NCI-H2107 (cell line): ENCODE results near the gene RAB6C.
"Not testable (repeated sequence)": the region's sequence is repeated elsewhere in the genome, so short reads cannot be mapped to it uniquely, and the experiment has no call there.

Experiments used
- DNase-seq: peaks from one replicate; lab custom pipeline; 2025; lab: John Stamatoyannopoulos, UW

The RAB6C gene

GRCh38 chr2:129979629-129980155 is at the start of gene RAB6C:
RAB6C (plus strand) TSS chr2:129979666; CDS start chr2:129980116, 450 bp downstream.
- peak; percentile 7 for DNase-seq

GRCh38 chr2:129930451-129930850 is 49.0 kb upstream of the RAB6C start:
- no peak for DNase-seq

GRCh38 chr2:129933387-129933786 is 46.1 kb upstream of the RAB6C start:
- DNase-seq: not testable (repeated sequence)

GRCh38 chr2:129934044-129934822 is 45.2 kb upstream of the RAB6C start:
- no peak for DNase-seq

GRCh38 chr2:129935118-129935517 is 44.3 kb upstream of the RAB6C start:
- no peak for DNase-seq

GRCh38 chr2:129936334-129936934 is 43.0 kb upstream of the RAB6C start:
- DNase-seq: peak; percentile 6

DNA sequence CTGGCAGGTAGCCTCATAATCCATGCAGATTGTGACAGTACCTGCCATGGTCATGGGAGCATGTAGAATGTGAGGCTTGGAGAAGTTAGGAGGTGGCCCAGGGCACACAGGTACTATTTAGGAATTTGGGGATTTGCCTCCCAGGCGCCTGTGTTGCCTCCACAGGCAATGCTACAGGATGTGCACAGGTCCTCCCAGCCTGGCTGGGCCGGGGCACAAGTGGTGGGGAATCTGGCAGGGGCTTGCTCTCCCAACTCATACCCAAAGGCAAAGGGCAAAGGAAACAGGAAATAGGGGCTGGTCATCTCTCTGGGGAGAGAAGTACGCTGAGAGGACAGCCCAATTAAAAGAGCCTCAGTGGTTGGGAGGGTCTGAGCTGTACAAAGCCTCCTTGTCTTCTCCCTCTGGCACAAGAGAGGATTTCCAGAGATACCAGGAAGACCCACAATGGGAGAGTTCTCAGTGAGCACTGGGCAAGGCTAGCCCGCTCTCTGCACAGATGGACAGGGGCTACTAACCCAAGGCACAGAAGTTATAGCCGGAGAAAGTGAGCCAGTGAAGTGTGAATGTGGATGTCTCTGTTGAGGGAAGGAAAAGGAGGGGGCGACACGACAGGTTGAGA is 40.5 kb upstream of the RAB6C start:
- not testable (repeated sequence) for DNase-seq

DNA sequence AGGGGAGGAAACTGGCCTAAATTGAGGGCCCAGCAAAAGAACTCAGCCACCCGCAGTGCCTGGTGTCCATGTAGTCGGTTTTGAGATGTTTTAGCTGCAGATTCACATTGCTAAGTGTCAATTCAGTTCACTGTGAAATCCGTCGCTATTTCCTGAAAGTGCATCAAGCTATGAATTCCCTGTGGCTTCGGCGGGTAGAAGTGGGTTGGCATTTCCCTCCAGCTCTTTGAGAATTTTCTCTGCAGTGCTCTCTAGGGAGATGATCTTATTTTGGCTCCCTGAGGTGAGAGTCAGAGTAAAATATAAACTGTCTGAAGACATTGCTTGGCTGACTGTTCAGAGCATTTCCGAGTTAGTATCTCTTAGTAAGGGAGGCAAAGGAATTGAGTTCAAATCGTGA is 36.0 kb upstream of the RAB6C start:
- DNase-seq: not testable (repeated sequence)

- DNase-seq: no peak
Measured at GRCh38 chr2:129945557-129945956, 33.9 kb upstream of the RAB6C start.

GRCh38 chr2:129947712-129948111 is 31.8 kb upstream of the RAB6C start:
- not testable (repeated sequence) for DNase-seq

- DNase-seq: not testable (repeated sequence)
Measured at GRCh38 chr2:129956171-129956570, 23.3 kb upstream of the RAB6C start.

GRCh38 chr2:129957891-129958290 is 21.6 kb upstream of the RAB6C start:
- DNase-seq: no peak

DNA sequence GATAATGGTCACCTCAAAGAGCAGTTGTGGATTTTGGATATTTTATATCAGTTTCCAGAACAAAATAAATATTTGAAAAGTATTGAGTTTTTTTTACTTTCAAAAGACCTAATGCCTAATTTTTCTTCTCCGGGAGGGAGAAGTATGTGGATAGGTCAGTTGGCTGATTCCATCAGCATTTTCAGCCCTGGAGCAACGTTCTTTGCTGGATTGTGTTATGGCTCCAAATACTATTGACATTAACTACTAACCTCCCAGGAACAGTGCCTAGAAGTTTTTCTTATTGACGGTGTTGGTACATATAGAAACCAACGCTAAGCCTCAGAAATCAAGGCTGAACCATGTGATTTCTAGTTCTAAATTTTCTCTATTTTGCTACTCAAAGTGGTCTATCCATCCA is 20.7 kb upstream of the RAB6C start:
- not testable (repeated sequence) for DNase-seq

- not testable (repeated sequence) for DNase-seq
Measured at GRCh38 chr2:129968605-129969004, 10.9 kb upstream of the RAB6C start.

- no peak for DNase-seq
Measured at GRCh38 chr2:129975016-129975774, 4.3 kb upstream of the RAB6C start.

GRCh38 chr2:129976969-129977368 is 2.5 kb upstream of the RAB6C start:
- not testable (repeated sequence) for DNase-seq

DNA sequence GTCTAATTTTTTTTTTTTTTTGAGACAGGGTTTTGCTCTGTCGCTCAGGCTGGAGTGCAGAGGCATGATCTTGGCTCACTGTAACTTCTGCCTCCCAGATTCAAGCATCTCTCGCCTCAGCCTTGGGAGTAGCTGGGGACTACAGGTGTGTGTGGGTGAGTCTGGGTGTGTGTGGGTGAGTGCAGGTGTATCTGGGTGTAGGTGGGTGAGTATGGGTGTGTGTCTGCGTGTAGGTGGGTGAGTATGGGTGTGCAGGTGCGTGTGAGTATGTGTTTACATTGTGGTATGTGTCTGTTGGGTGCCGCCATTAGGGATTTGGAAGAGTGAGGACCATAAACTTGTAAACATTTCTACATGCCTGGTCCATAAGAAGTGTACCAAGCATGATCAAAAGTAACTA is 1.5 kb upstream of the RAB6C start:
- no peak for DNase-seq

DNA sequence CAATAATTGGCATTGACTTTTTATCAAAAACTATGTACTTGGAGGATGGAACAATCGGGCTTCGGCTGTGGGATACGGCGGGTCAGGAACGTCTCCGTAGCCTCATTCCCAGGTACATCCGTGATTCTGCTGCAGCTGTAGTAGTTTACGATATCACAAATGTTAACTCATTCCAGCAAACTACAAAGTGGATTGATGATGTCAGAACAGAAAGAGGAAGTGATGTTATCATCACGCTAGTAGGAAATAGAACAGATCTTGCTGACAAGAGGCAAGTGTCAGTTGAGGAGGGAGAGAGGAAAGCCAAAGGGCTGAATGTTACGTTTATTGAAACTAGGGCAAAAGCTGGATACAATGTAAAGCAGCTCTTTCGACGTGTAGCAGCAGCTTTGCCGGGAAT is 780 bp downstream of the RAB6C start:
- DNase-seq: not testable (repeated sequence)

DNA sequence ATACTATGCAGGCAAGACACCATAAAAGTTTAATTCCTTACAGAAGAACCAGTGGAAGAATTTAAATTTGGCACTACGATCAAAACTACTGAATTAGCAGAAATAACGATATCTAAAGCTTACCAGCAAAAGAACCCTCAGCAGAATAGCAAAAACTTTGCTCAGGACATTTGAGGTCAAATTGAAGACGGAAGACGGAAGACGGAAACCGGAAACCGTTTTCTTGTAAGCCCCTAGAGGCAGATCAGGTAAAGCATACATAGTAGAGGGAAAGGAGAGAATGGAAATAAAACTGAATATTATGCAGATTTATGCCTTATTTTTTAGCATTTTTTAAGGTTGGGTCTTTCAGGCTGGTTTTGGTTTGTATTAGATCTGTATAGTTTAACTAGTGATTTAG is 2.2 kb downstream of the RAB6C start:
- DNase-seq: not testable (repeated sequence)

DNA sequence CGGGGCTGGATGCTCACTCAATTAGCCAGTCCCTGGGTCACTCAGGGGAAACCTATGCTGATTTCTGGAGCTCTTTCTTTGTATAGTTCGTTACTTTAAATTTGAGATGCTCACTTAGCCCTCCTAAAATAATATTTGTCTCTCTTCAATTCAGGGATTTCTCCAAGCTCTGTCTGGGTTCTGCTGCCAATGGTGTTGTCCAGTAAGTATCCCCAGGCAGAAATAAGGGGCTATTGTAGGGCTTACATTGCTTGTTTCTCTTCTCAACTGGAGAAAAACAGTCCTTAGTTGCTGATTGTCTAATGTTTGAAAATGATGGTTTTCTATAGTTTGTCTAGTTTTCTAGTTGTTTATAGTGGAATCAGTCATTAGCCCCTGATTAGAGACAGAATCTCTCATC is 5.0 kb downstream of the RAB6C start:
- no peak for DNase-seq

DNA sequence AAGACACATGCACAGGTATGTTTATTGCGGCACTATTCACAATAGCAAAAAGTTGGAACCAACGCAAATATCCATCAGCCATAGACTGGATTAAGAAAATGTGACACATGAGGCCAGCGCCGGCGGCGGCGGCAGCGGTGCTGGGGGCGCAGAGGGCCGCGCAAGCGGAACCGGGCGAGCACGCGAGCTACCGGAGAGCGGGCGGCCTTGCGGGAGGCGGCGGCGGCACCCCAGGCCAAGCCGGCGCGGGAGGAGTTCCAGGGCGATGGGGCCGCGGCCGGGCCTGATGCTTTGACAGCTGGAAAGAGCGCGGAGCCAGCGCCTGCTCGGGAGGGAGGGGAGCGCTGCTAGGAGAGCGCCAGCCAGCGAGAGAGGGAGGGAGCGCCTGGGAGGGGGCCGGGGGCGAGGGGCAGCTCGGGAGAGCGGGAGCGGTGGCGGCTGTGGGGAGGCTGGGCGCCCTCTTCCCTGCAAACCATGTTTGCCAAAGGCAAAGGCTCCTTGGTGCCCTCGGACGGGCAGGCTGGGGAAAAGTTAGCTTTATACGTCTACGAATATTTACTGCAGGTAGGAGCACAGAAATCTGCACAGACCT is 13.0 kb downstream of the RAB6C start:
- not testable (repeated sequence) for DNase-seq

DNA sequence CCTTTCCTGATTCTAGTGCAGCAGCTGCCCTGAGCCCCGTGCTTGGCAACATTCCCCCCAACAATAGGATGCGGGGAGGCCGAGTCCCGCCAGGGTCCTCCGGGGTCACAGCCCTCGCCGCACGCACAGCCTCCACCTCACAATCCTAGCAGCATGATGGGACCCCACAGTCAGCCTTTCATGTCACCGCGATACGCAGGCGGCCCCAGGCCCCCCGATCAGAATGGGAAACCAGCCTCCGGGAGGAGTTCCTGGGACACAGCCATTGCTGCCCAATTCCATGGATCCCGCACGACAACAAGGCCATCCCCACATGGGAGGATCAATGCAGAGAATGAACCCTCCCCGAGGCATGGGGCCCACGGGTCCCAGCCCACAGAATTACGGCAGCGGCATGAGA is 13.7 kb downstream of the RAB6C start:
- not testable (repeated sequence) for DNase-seq
